ENCODE data around the gene LRRC52.

DNA sequence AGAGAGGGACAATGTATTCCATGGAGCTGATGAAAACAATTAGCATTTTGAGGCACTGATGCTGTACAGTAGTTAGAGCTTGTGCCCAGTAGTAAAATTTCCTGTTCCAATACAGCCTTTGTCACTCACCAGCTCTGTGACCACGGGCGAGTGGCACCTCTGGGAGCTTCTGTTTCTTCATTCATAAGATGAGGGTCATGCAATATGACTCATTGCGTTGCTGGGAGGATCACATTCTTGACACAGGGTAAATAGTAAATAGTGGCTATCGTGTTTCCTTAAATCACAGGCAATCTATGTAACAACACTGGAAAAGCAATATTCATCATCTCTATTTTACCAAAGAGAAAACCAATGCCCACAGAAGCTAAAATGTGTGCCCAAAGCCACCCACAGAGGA is 4.5 kb upstream of the LRRC52 start:
- TF ChIP-seq CTCF (IDR thresholded peaks at IDR 0.05) (no peak), EP300 (IDR thresholded peaks at IDR 0.05) (no peak), E2F6 (IDR thresholded peaks at IDR 0.05; ENCODE audit: borderline replicate concordance, low read depth) (no peak), POLR2A (IDR thresholded peaks at IDR 0.05; ENCODE audit: low read length) (no peak), JUNB (IDR thresholded peaks at IDR 0.05) (no peak), HDAC2 (IDR thresholded peaks at IDR 0.05) (no peak), KDM5A (IDR thresholded peaks at IDR 0.05) (no peak), NR3C1 (IDR thresholded peaks at IDR 0.05) (no peak), GATA3 (IDR thresholded peaks at IDR 0.05; ENCODE audit: borderline replicate concordance) (no peak), MYC (IDR thresholded peaks at IDR 0.05; ENCODE audit: borderline replicate concordance, low read length) (no peak), MAZ (IDR thresholded peaks at IDR 0.05; ENCODE audit: borderline replicate concordance, low read depth, low read length) (no peak), RAD21 (conservative IDR thresholded peaks at IDR 0.05 in 1 of 2, IDR thresholded peaks at IDR 0.05 in 1 of 2) (no peak)
